ENCODE measurements around the gene NDFIP1. TPM values are rescaled to one million over a fixed set of nuclear protein-coding genes. Genes with fewer than 3 reads are reported as not detected.

NDFIP1 gene
- total and polyA plus RNA-seq, 2 of the 4 experiments (the other 2 are of a cell fraction), result 7.7 to 15.4 TPM

DNA sequence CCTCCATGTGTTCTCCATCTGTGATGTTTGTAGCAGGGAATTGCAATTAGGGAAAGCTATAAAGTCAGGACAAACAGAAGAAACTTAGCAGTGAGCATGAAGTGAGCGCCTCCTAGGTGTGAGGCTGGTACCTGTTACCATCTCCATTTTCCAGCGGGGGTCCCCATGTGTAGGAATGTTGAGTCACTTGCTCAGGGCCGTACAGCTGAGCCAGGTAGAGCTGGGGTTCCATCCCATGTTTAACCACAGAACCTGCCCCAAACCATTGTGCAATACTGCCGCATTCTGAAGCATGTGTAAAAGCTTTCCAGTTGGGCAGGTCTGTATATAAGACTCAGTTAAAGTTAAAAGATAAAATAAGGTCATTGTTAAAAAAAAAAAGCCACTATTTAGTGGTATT lies 62.7 kb downstream of the NDFIP1 start:
- in situ Hi-C loops (cut with MboI; ENCODE audit: low sequenced_read_pairs), result no loop called here
- no peak for ATAC-seq (ENCODE audit: low read depth)
- intact Hi-C loops (cut with micrococcal nuclease), result no loop called here

More for the DNA sequence above, 62.7 kb downstream of the NDFIP1 start:
- CTCF ChIA-PET, result interaction anchor here (0.6 kb wide), 1 partner anchor 55 kb away, joined by 3 read pairs; no protein-coding TSS in a partner anchor
- POLR2A ChIA-PET (ENCODE audit: unreplicated experiment), result no interaction called here
- no peak overlapping the region for H3K56ac ChIP-seq (ENCODE audit: extremely low read depth, insufficient read depth, low read length)
- H3K4me1 ChIP-seq (ENCODE audit: control insufficient read depth, insufficient read depth, low read length), result peaks cover 3% of the 10 kb centered on the region
- H2AK9ac ChIP-seq (replicated peaks; ENCODE audit: low read depth, low read length, poor library complexity), result no peak overlapping the region
- BruUV-seq (replicated peaks), result no TSS peak
- H3K27ac ChIP-seq (ENCODE audit: insufficient read depth, low read length), result no peak overlapping the region
- no peak overlapping the region for H4K5ac ChIP-seq (ENCODE audit: low read depth, low read length)
- dilution Hi-C loops (cut with HindIII; ENCODE audit: low sequenced_read_pairs, unreplicated experiment), result no loop called here
- H4K20me1 ChIP-seq (ENCODE audit: insufficient read depth, low read length), result no peaks in the 10 kb centered on the region
- no peak overlapping the region for H2BK20ac ChIP-seq (ENCODE audit: low read depth, low read length)
- WGBS, 2 experiments (ENCODE audit: extremely low coverage in 2 of 2, insufficient read length in 1 of 2), result no CpG with 5 or more reads among the region's 4 CpGs
- DNase-seq, result no peak
- TF ChIP-seq, protein P1, sequence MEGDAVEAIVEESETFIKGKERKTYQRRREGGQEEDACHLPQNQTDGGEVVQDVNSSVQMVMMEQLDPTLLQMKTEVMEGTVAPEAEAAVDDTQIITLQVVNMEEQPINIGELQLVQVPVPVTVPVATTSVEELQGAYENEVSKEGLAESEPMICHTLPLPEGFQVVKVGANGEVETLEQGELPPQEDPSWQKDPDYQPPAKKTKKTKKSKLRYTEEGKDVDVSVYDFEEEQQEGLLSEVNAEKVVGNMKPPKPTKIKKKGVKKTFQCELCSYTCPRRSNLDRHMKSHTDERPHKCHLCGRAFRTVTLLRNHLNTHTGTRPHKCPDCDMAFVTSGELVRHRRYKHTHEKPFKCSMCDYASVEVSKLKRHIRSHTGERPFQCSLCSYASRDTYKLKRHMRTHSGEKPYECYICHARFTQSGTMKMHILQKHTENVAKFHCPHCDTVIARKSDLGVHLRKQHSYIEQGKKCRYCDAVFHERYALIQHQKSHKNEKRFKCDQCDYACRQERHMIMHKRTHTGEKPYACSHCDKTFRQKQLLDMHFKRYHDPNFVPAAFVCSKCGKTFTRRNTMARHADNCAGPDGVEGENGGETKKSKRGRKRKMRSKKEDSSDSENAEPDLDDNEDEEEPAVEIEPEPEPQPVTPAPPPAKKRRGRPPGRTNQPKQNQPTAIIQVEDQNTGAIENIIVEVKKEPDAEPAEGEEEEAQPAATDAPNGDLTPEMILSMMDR (conservative IDR thresholded peaks at IDR 0.05; ENCODE audit: low read depth, low read length), result no peak
- TF ChIP-seq NFE2L2 (IDR thresholded peaks at IDR 0.05; ENCODE audit: low read depth, low read length) (no peak), CHD1 (IDR thresholded peaks at IDR 0.05; ENCODE audit: low read depth, low read length) (no peak), CEBPB (IDR thresholded peaks at IDR 0.05; ENCODE audit: low read depth, low read length) (peak; percentile 67), MAFK (IDR thresholded peaks at IDR 0.05; ENCODE audit: low read depth, low read length) (no peak)
- no peaks in the 10 kb centered on the region for H3K79me1 ChIP-seq (ENCODE audit: low read depth in 1 of 2, low read length in 2 of 2)
- H3K9me3 ChIP-seq (ENCODE audit: control insufficient read depth, insufficient read depth, low read length), result no peaks in the 10 kb centered on the region
- H3K4me3 ChIP-seq (ENCODE audit: insufficient read depth, low read depth, low read length), result no peak overlapping the region
- H2BK5ac ChIP-seq (ENCODE audit: low read depth, low read length, poor library complexity, severe bottlenecking), result no peak overlapping the region
- H3K9me1 ChIP-seq (ENCODE audit: insufficient read depth, low read length), result no peaks in the 10 kb centered on the region
- H3K4ac ChIP-seq (ENCODE audit: low read depth, low read length), result no peak overlapping the region
- H3K36me3 ChIP-seq (ENCODE audit: control insufficient read depth, insufficient read depth, low read length), result no peaks in the 10 kb centered on the region
- H2AK5ac ChIP-seq (ENCODE audit: low read depth, low read length), result no peak overlapping the region
- no peak overlapping the region for H4K8ac ChIP-seq (ENCODE audit: low read depth in 2 of 2, low read length in 2 of 2)
- H2BK120ac ChIP-seq (ENCODE audit: low read depth, low read length), result no peak overlapping the region
- H2BK15ac ChIP-seq (ENCODE audit: low read depth, low read length), result no peak overlapping the region
- no peak overlapping the region for H3K4me2 ChIP-seq (ENCODE audit: low read depth, low read length)
- H4K91ac ChIP-seq (ENCODE audit: insufficient read depth, low read depth, low read length), result no peak overlapping the region
- no peaks in the 10 kb centered on the region for H3K27me3 ChIP-seq (ENCODE audit: control insufficient read depth, insufficient read depth, low read length)
- no peak overlapping the region for H2AFZ ChIP-seq (replicated peaks; ENCODE audit: low read length, poor library complexity)
- no peak overlapping the region for H3K9ac ChIP-seq (ENCODE audit: low read depth, low read length)
- 0 out of 2 replicates have a peak overlapping the region, but pooled peaks have one; percentile 24 for H3K14ac ChIP-seq (replicated peaks; ENCODE audit: low read depth, low read length)
- H3K18ac ChIP-seq (ENCODE audit: low read depth, low read length), result no peak overlapping the region
- no peak overlapping the region for H3K23ac ChIP-seq (ENCODE audit: low read depth, low read length)
